Choroid plexus epithelial cell (primary cell): ENCODE results near the gene CCDC172.

Source experiments
- DNase-seq: peaks from one replicate; pipeline ENCODE4 v3.0.0-alpha.2; 2010; ENCODE audit warnings: low read depth
- H3K4me3 ChIP-seq: 2 replicates; pipeline ENCODE4 v1.5.1; 2011; ENCODE audit warnings: low read depth, mild to moderate bottlenecking, control low read depth, low read length, moderate library complexity
- CTCF ChIP-seq: conservative IDR thresholded peaks from 2 replicates; pipeline ENCODE4 v1.5.1; 2011; ENCODE audit warnings: low read depth, mild to moderate bottlenecking, control low read depth, inconsistent platforms, low read length, moderate library complexity

The CCDC172 gene

GRCh38 chr10:116289652-116290051 is 34.6 kb upstream of the CCDC172 start:
- no peak for TF ChIP-seq CTCF
- DNase-seq = no peak
- no peak overlapping the region for H3K4me3 ChIP-seq

DNA sequence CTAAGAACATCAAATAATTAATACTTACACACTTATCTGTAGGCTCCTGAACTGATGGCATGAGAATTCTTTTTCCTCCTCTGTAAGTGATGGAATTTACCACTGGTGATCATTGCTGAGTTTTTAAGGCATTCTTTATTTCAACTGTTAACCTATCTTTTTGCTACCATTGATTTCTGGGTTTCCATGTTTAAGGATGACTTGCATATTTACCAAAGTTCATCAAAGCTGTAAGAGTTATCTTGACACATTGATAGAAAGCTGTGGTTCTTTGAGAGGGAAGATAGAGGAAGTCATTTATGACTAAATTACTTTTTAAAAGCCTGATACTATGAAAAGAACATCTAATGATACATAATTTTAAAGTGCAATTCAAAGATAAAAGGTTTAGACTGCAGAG is 31.8 kb upstream of the CCDC172 start:
- TF ChIP-seq CTCF = no peak
- H3K4me3 ChIP-seq = no peak overlapping the region
- DNase-seq = no peak

GRCh38 chr10:116296291-116296721 is 27.9 kb upstream of the CCDC172 start:
- H3K4me3 ChIP-seq = no peak overlapping the region
- TF ChIP-seq CTCF = no peak
- no peak for DNase-seq

DNA sequence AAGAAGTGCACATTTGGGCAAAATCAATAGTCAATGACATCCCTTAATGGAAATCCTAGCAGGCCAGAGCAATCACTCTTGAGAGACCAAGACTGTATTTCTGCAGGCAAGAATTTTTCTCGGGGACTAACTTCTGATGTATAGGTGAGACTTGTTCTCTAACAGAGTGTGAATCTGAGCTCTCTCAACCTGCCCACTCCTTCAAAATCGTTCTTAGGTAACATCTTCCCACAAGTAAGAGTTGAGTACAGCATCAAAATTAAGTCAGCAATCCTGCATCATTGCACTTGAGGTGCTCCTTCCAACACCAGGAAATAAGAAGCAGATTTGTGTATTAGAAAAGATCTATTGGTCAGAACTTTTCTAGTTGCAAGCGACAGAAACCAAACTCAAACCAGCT is 25.7 kb upstream of the CCDC172 start:
- no peak for TF ChIP-seq CTCF

DNA sequence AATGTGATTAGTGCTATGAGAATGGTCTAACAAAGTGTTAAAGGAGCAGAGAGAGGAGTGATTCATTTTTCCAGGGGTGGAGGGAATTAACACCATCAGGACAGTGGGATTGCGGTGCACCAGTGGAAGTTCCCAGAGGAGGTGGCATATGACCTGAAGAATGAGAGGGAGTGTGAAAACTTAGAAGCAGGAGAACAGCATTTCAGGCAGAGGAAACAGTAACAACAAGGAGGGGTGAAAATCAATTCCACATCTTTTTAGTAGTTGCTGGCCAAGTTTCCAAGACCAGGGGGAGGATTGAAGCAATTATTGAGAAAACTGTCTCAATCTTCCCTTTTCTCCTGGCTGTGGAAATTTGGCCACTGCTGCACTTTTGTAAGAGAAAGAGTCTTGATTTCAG is 23.7 kb upstream of the CCDC172 start:
- no peak for DNase-seq
- no peak overlapping the region for H3K4me3 ChIP-seq
- TF ChIP-seq CTCF = no peak

More for the DNA sequence above, 25.7 kb upstream of the CCDC172 start:
- no peak for DNase-seq
- no peak overlapping the region for H3K4me3 ChIP-seq

DNA sequence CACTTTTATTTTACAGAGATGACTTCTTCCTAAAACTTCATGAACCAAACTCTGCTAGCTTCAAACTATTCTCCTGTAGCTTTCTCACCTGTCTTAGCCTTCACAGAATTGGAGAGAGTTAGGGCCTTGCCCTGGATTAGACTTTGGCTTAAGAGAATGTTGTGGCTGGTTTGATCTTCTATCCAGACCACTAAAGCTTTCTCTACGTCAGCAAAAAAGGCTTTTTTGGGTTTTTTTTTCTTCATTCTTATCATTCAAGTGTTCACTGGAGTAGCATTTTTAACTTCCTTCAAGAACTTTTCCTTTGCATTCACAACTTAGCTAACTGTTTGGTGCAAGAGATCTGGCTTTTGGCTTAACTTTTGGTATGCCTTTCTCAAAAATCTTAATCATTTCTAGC is 19.3 kb upstream of the CCDC172 start:
- no peak overlapping the region for H3K4me3 ChIP-seq
- TF ChIP-seq CTCF = no peak
- DNase-seq = no peak

DNA sequence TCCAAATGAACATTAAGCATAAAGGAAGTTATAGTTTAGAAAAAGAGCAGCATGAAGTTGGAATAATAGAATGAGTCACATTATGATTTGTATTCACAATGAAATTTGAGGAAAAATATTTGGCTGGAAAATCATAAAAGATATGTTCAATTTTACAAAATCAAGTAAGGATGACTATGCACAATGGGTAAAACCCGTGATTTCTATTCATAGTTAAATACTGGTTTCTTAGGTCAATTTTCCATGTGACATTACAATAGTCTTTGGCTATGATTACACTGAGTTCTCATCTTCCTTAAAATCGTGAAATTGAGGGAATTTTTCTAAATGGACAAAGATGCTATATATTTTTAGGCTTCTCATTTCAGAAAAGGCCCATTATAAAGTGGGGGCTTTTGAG is 17.4 kb upstream of the CCDC172 start:
- no peak for DNase-seq
- H3K4me3 ChIP-seq = no peak overlapping the region
- no peak for TF ChIP-seq CTCF
